HG03159 (cell line): ENCODE measurements around the gene RANBP3.
"Not testable (repeated sequence)": the region's sequence is repeated elsewhere in the genome, so short reads cannot be mapped to it uniquely, and the experiment has no call there.

ENCODE experiments used
- ATAC-seq: cut with Tn5 transposase; IDR thresholded peaks from one replicate; pipeline ENCODE4 v1.9.1; 2021; ENCODE audit warnings: mild to moderate bottlenecking, moderate library complexity; ENCODE audit not compliant: unreplicated experiment

RANBP3 gene

DNA sequence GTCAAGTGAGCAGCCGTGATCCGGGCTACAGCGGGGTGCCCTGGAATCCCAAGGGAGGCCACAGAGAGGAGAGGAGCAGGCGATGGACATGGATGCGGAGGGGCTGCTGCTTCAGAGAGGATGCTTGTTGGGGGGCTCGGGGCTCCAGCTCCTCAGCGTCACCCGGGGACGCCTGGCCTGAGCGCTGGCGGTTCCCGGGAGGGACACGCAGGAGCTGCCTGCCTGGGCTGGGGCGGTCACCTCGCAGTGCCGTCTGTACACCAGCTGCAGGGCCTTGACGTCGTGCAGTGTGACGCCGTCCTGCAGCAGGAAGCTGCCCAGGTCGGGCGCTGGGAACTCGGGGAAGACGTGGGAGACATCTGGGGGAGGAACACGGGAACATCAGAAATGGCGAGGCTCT is 29.9 kb upstream of the RANBP3 start:
- no peak for ATAC-seq

DNA sequence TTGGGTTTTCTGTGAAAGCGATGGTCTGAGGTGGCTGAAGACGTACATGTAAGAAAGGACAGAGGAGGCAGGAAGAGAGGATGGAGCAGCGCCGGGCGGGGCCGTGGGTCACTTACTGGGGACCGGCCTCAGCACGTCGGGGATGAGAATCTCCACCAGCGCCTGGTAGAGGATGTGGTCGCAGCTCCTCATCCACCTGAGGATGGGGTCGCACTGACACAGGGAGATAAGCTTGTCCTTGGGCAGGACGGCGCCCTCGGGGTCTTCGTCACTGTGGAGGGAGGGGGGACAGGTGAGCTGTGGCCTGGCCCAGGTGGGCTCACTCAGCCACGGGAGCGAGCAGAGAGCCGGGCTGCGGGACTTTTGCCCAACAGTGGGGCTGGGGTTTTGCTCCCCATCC is 29.0 kb upstream of the RANBP3 start:
- no peak for ATAC-seq

DNA sequence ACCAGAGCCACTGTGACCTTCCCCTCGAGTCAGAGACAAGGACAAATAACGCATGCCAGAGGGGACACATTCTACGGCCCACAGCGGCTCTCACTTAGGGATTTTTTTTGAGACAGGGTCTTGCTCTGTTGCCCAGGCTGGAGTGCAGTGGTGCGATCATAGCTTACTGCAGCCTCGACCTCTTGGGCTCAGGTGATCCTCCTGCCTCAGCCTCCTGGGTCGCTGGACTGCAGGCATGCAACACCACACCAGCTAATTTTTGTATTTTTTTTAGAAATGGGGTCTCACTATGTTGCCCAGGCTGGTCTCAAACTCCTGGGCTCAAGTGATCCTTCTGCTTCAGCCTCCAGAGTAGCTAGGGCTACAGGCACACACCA is 28.1 kb upstream of the RANBP3 start:
- not testable (repeated sequence) for ATAC-seq

DNA sequence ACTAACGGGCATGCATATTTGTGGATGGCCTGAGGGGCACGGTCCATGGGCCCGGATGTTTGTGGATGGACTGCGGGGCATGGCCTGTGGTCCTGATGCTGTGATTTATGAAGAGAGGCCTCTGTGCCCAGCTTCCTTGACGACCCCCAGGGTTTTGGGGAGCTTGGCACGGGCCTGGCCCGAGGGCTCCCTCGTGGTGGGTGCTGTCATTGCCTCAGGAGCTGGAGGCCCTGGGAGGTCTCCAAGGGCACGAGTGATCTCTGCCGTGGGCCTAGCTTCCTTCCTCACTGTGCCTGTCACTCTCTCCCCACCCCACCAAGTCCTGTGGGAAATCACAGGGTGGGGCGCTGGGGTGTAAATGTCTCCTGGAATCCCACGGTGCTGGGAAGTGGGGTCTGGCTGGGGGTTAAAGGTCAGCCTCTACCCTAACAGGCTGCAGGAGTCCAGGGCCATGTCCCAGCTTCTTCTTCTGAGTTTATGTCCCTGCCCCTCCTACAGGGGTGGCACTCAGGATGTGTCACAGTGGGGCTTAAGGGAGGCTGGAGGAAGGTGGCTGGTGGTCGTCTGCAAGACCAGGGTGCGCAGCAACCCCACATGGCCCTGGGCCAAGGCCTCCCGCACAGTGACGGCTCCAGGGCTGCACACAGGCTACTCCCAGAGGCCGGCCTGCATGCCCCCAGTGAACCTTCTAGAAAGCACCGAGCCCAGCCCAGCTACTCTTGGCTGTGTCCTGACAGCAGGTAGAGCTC is 27.6 kb upstream of the RANBP3 start:
- no peak for ATAC-seq

DNA sequence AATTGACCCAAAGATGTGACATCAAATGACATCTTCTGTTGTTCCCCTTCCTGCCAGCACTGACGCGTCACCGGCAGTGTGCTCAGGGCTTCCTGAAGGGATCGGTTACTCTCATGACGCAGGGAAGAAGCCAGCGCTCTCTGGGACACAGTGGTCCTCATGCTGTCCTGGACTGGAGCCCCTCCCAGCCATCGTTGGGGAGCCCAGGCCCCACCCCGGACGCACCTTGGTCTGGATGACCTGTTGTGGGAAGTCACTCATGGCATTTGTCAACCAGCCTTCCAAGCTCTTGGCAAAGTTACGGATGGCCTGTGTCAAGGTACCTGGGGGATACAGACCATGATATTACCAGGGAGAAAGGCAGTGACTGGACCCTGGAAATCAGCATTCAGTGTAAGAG is 26.0 kb upstream of the RANBP3 start:
- ATAC-seq: no peak

DNA sequence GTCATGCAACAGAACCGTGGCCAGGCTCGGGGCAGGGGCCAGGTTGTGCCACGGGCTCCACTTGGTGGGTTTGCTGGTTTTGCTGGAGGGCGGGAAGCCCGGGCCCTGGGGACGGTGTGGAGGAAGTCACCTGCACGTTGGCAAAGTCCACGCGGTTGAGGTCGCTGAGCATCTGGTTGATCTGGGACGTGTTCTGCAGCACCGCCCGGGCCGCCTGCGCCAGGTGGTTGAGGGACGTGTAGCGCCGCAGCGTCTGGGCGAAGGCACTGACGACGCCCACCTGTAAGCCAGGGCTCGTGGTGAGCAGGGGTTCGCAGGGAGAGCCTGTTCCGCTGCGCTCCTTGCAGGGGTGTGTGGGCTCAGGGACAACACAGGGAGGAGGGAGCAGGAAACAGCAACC is 24.7 kb upstream of the RANBP3 start:
- no peak for ATAC-seq

DNA sequence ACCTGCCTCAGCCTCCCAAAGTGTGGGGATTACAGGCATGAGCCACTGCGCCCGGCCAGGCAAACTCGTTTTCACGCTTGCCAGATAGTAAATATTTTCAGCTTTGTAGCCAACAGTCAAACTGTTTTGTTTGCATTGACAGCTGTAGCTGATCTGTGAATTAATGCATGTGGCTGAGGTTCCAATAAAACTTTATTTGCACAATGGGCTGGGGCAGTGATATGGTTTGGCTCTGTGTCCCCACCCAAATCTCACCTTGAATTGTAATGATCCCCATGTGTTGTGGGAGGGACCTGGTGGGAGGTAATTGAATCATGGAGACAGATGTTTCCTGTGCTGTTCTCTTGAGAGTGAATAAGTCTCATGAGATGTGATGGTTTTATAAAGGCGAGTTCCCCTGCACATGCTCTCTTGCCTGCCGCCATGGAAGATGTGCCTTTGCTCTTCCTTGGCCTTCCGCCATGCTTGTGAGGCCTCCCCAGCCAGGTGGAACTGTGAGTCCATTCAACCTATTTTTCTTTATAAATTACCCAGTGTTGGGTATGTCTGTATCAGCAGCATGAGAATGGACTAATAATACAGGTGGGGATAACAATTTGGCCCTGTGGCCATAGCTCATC is 22.4 kb upstream of the RANBP3 start:
- no peak for ATAC-seq

DNA sequence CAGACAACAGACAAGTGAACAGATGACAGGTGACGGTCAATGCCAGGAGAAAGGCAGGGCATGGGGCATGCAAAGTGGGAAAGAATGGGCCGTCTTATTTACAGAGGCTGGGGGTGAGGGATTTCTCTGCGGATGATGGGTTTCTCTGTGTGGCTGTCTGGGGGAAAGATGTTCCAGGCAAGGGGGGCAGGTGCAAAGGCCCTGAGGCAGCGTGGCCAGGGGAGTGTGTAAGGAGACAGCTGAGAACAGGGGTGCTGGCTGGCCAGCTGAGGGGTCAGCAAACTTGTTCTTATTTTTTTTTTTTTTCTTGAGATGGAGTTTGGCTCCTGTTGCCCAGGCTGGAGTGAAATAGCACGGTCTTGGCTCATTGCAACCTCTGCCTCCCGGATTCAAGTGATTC is 21.8 kb upstream of the RANBP3 start:
- ATAC-seq: no peak

DNA sequence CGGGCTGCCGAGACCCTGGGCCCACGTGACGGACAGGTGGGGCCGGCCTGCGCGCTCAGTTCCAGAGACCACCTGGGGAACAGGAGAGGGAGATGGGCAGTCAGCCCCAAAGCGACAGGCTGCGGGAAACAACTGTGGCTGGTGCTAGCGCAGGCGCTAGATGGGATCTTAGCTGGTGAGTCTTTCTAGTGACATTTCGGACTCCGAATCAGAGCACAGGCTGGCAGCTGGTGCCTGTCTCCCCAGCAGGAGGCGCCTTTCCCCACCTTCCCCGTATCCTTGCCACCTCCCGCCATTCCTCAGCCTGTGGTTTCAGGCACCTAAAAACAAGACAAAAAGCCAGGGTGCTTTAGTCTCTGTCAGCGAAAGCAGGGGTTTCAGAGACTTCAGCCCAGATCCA is 19.4 kb upstream of the RANBP3 start:
- ATAC-seq: no peak

DNA sequence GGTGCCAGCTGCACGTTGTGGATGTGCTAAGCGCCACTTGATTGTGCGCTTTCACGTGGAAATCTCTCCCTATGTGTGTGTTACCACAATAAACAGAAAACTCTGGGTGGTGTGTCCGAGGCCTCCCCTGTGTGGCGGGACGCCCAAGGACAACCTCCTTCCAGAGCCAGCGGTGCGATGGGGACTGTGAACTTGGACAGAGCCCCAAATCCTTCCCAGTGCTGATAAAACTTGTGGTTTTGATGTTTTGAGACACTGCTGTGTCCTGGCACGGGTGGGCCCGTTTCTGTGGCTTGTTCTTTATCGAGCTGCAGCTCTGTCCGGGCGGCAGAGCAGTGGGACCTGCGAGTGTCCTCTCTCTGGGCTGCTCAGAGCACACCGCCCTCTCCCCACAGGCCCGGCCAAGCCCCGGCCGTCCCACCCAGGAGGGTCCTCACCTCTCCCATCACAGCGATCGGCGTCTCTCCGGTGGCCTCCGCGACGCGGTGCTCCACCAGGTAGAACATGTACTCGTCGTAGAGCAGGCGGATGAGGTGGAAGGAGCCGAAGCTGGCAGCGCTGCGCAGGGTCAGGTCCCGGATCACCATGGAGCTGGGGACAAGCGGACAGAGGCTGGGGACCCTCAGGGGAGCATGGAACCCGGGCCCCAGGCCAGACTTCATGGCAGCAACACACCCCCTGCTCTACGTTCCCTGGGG is 18.8 kb upstream of the RANBP3 start:
- no peak for ATAC-seq

DNA sequence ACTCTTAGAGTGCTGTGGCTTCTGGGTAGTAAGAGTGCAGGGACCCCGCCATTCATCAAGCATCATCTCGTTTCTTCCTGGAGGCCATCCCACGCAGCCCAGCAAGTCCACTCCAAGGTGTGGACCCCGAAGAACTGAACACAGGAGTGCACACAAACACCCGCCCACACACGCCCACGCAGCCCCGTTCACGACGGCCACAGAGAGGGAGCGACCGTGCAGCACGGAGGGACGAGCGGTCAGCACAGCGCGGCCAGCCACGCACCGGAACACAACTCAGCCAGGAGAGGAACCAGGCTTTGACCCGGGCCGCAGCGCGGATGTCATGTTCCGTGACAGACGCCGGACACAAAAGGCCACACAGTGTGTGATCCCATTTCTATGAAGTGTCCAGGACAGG is 18.2 kb upstream of the RANBP3 start:
- no peak for ATAC-seq

DNA sequence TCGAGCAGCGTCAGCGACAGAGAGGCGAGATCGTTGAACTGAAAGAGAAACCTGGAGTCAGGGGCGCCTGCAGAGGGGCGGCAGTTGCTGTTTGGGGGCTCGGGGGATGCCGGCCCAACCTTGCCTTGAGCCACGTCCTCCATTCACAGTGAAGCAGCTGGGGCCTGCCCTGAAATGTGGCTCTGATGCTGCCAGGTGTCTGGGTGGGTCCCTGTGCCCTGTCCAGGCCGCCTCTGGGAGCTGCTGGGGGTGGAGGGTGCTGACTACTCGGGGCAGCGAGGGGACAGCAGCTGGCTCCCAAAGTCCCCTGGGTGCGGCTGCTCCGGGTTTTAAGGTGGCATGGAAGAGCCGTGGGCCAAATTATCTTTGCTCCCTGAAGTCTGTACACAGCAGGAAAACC is 17.7 kb upstream of the RANBP3 start:
- no peak for ATAC-seq

DNA sequence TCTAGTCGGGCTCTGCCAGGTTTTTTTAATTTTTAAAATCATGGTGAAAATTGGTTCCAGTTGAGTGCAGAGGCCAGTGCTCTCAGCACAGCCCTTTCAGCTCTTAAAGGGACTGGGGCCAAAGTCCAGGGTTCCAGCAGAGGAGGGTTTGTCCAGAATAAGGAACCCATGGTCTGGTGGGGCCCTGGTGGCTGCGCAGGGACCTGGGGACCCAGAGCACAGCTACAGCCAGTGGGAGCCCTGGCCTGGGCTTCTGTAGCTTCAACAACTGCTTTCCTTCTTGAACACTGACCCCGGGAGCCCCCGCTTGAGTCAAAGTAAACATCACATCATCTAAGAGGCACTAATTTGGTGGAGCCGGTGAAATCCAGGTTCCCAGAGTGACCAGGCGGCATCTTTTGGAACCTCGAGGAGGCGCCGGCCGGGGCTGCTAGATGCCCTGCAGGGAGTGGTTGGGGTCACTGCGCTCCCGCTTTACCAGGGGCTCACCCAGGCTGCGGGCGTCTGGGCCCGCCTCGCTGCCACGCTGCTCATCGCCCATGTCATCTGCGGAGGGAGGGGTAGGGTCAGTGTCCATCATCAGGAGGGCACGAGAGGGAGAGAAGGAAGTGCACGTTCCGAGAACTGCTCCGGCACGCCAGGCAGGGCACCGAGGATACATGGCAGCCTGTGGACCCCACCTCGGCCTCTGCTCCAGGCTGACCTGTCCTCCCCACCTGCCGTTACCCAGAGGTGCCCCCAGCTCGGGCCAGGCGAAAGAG is 16.6 kb upstream of the RANBP3 start:
- ATAC-seq: no peak

DNA sequence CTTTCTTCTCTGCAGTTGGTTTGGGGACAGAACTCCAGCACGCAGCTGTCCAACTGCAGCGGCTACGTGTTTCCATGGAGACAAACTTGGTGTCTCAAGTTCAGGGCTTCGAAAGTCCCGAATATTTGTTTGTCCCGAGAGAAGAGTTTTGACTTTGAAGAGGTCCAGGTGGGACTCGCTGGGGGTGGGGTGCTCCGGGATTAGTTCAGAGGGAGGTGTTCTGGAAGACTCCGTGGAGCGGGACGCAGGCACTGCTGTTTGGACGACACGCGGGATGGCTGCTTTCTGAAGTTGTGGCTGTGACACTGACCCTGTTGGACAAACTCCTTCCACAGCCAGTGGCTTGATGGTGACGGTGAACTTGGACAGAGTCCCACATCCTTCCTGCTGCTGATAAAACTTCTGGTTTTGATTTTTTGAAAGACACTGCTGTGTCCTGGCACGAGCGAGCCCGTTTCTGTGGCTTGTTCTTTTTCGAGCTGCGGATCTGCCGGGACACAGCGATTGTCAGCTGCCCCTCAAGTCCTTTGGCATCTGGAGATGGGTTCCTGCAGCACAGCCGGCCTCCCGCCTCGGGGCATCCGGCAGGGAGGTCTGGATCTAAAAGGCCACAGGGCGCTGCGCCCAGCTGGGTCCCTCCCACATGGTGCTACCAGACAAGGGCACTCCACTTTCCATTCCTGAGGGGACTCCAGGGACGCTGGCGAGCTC is 15.9 kb upstream of the RANBP3 start:
- no peak for ATAC-seq

DNA sequence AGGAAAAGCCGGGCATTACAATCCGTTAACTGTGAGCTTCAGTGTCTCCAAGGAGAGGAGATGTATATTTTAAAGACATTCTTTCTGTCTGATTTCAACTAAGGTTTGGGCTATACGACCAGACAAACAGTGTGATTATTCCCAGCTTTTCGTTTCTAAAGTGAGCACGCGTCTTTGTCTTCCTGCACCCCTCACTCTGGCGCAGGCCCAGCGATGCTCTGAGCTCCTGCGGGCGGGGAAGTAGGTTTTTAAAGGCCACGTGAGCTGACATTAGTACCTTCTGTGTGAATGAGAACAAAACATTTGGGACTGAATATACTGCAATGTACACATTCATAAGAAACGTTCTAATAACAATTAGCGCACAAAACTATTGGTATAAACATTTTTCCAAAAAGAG is 15.3 kb upstream of the RANBP3 start:
- ATAC-seq: no peak

DNA sequence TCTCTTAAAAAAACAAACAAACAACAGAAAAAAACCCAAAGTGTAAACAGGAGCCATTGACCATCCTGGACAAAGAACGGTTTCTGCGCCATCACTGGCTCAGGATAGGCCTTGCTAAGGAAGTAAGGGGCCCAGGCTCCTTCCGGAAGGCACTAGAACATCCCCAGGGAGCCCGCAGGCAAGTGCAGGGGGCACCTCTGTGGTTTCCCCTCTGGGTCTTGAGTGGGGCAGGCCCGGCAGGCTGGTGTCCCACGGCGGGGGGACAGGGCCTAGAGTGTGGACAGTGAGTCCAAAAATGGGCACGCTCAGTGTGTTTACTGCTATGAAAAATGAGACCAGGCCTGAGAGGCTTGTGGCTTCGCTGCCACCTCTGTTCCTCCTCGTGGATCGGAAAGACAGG is 14.8 kb upstream of the RANBP3 start:
- ATAC-seq: no peak

DNA sequence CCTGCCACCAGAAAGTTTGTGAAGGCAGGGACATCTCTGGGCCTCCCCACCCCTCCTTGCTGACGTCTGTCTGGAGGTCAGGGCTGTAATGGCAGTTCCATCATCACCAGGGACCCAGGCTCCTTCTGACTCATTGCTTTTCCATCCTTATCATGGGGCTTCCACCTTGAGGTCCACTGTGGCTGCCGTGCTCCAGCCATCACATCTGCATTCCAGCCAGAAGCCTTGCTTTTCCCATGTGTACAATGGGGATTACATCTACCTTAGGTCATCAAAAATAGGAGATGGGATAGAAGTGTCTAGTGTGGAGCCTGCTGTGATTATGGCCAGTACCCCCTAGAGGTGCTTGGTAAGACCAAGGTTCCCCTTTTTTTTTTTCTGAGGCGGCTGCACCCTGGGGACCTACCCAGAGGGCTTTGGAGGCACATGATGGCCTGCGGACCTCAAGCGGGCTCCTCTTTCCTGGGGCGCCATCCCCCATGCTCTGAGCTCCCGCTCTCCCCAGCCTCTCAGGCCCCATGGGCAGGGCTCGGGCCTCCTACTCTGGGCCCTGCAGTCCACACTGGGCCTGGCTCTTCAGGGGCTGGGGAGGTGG is 13.4 kb upstream of the RANBP3 start:
- ATAC-seq: no peak

DNA sequence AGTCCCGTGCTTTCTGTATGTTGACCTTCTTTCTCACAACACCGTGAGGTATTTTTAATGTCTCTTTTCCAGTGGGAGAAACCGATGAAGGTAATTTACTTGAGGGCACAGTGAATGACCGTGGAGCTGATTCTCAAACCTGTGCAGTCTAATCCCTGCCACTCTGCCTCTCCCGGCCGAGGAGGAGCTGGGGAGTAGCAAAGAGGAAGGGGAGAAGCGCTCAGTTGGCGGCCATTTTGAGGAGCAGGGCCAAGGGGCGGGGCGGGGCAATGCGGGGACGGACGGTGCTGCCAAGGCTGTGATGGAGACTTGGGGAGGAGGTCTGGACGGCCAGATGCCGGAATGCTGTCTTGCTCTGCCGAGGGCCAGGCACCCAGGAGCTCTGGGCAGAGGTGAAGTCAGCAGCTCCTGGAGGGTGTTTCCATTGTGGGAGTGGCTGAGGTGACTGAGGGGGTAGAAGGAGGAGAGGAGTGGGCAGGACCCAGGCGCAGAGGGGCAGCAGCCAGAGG is 12.4 kb upstream of the RANBP3 start:
- ATAC-seq: no peak

DNA sequence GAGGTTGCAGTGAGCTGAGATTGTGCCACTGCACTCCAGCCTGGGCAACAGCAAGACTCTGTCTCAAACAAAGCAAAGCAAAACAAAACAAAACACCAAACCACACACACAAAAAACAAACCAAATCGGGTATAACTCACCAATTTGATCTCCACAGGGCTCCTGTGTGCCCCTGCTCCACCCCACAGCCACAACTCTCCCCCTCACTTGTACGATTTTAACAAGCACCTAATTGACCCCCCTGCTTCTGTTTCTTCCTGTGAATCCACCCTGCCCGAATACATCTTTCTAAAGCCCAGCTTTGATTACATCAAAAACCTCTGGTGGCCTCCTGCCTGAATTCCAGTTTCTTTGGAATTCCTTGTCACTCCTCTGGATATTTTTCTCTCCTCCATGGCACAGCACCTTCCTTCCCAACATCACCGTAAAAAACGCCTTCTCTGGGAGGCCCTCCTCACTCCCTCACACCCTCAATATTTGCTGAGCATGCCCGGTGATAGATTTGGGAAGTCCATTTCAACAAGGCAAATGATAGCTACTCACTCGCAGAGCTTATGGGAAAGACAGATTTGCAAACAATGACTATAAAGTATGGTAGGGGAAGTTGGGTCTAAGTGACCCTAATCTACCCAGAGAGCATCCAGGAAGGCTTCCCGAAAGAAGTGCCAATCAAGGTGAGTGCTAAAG is 11.6 kb upstream of the RANBP3 start:
- ATAC-seq: no peak
